HG03575 (cell line): Measurements from ENCODE around the gene DCN.

Experiments
- ATAC-seq: cut with Tn5 transposase; IDR thresholded peaks from one replicate; pipeline ENCODE4 v1.9.1; 2021; ENCODE audit not compliant: unreplicated experiment, insufficient number of reproducible peaks, low FRiP score; ENCODE audit errors: extremely low read depth

The DCN gene

GRCh38 chr12:91191513-91192111 is 9.0 kb upstream of the DCN start:
- ATAC-seq = no peak

GRCh38 chr12:91189516-91189915 is 6.9 kb upstream of the DCN start:
- ATAC-seq = no peak

GRCh38 chr12:91188778-91189177 is 6.2 kb upstream of the DCN start:
- ATAC-seq = no peak

GRCh38 chr12:91186156-91186555 is 3.5 kb upstream of the DCN start:
- ATAC-seq = no peak

- ATAC-seq = no peak
Observed at GRCh38 chr12:91185421-91185820, 2.8 kb upstream of the DCN start.

GRCh38 chr12:91183551-91183950 is 934 bp upstream of the DCN start:
- no peak for ATAC-seq

GRCh38 chr12:91180582-91181395 is 1.8 kb downstream of the DCN start:
- no peak for ATAC-seq

- ATAC-seq = no peak
Observed at GRCh38 chr12:91179966-91180561, 2.6 kb downstream of the DCN start.

GRCh38 chr12:91179315-91179714 is 3.3 kb downstream of the DCN start:
- ATAC-seq = no peak

GRCh38 chr12:91178781-91179180 is 3.8 kb downstream of the DCN start:
- ATAC-seq = no peak

- no peak for ATAC-seq
Observed at GRCh38 chr12:91178139-91178561, 4.5 kb downstream of the DCN start.

- no peak for ATAC-seq
Observed at GRCh38 chr12:91177381-91177780, 5.2 kb downstream of the DCN start.

GRCh38 chr12:91176915-91177314 is 5.7 kb downstream of the DCN start:
- no peak for ATAC-seq

- no peak for ATAC-seq
Observed at GRCh38 chr12:91176358-91176757, 6.3 kb downstream of the DCN start.

- ATAC-seq = no peak
Observed at GRCh38 chr12:91173124-91173523, 9.5 kb downstream of the DCN start.

- no peak for ATAC-seq
Observed at GRCh38 chr12:91172096-91172495, 10.5 kb downstream of the DCN start.

GRCh38 chr12:91171476-91171875 is 11.1 kb downstream of the DCN start:
- no peak for ATAC-seq

GRCh38 chr12:91163116-91163515 is 19.5 kb downstream of the DCN start:
- no peak for ATAC-seq

- ATAC-seq = no peak
Observed at GRCh38 chr12:91161009-91161408, 21.6 kb downstream of the DCN start.

GRCh38 chr12:91155990-91156389 is 26.6 kb downstream of the DCN start:
- ATAC-seq = no peak
